GM12878 (cell line): ENCODE measurements around the gene TCF4. TPM values are rescaled to one million over a fixed set of nuclear protein-coding genes. Genes with fewer than 3 reads are reported as not detected.

Experiments
- ATAC-seq: fragments of 200-7000 bp; cut with Tn5 transposase; 3 replicates; pipeline ENCODE4 v1.9.1; 2020; ENCODE audit warnings: mild to moderate bottlenecking, moderate library complexity
- BruUV-seq: library from RNA; stranded (reverse); fragments of 400-500 nt; replicated peaks from 2 replicates; lab custom pipeline; 2021; lab: Mats Ljungman, UMichigan
- CTCF ChIA-PET: fragments of 300-600 bp; sonication (Branson Sonifier 250); formaldehyde crosslinking; extraction: SDS; loops from one replicate; lab custom pipeline; 2021; ENCODE audit warnings: inconsistent platforms; lab: Yijun Ruan, JAX
- POLR2A ChIA-PET: fragments of 350-600 bp; formaldehyde crosslinking; extraction: SDS; loops from one replicate; lab custom pipeline; 2021; ENCODE audit warnings: inconsistent platforms; lab: Charles Lee
- RAD21 ChIA-PET: fragments of 300-600 bp; sonication (Branson Sonifier 250); formaldehyde crosslinking; loops from one replicate; lab custom pipeline; 2023; ENCODE audit warnings: antibody characterized with exemption; ENCODE audit not compliant: unreplicated experiment; lab: Charles Lee
- SMC1A ChIA-PET: fragments of 300-600 bp; sonication (Branson Sonifier 250); formaldehyde crosslinking; loops from one replicate; lab custom pipeline; 2023; ENCODE audit not compliant: unreplicated experiment, uncharacterized antibody; lab: Charles Lee
- DNase-seq: peaks from one replicate; pipeline ENCODE4 v3.0.0-alpha.2; 2011; ENCODE audit warnings: low read depth, low spot score
- FAIRE-seq: peaks from 3 replicates; lab custom pipeline; 2011; peaks lifted over from hg19 to GRCh38; lab: Jason Lieb, UNC
- H2AFZ ChIP-seq: 2 replicates; pipeline ENCODE4 v1.6.0; 2011; ENCODE audit warnings: low read depth, low read length, control low read depth; ENCODE audit not compliant: control insufficient read depth
- H3K27ac ChIP-seq: 2 replicates; pipeline ENCODE4 v1.5.1; 2011; ENCODE audit warnings: control low read depth; ENCODE audit not compliant: control insufficient read depth, insufficient read depth
- H3K27me3 ChIP-seq, 2 experiments: replicated peaks in 1 of 2; 2 replicates each; pipeline versions ENCODE4 v1.6.0 to v1.6.1; 2011; ENCODE audit warnings: low read length in 1 of 2; ENCODE audit not compliant: control insufficient read depth in 2 of 2, insufficient read depth in 2 of 2
- H3K36me3 ChIP-seq, 2 experiments: 2 replicates each; pipeline ENCODE4 v1.5.1; 2011; ENCODE audit warnings: low read length in 1 of 2; ENCODE audit not compliant: control insufficient read depth in 2 of 2, insufficient read depth in 2 of 2
- H3K4me1 ChIP-seq: 2 replicates; pipeline ENCODE4 v1.6.1; 2011; ENCODE audit warnings: mild to moderate bottlenecking, low read length, moderate library complexity, mixed read lengths; ENCODE audit not compliant: control insufficient read depth, insufficient read depth
- H3K4me2 ChIP-seq: 2 replicates; pipeline ENCODE4 v1.6.0; 2011; ENCODE audit warnings: control low read depth; ENCODE audit not compliant: control insufficient read depth, insufficient read depth
- H3K4me3 ChIP-seq: fragments of 200-600 bp; sonication (generic); 2 replicates; pipeline ENCODE4 v1.5.1; 2016
- H3K79me2 ChIP-seq: 2 replicates; pipeline ENCODE4 v1.6.0; 2011; ENCODE audit warnings: low read length; ENCODE audit not compliant: control insufficient read depth, insufficient read depth
- H3K9ac ChIP-seq: 2 replicates; pipeline ENCODE4 v1.8.0; 2011; ENCODE audit warnings: low read length, control low read depth, mixed read lengths; ENCODE audit not compliant: control insufficient read depth, insufficient read depth
- H3K9me3 ChIP-seq: replicated peaks from 3 replicates; pipeline ENCODE4 v1.5.1; 2011; ENCODE audit warnings: mild to moderate bottlenecking, low read length; ENCODE audit not compliant: control insufficient read depth, insufficient read depth
- H4K20me1 ChIP-seq: 2 replicates; pipeline ENCODE4 v1.6.0; 2011; ENCODE audit not compliant: control insufficient read depth, insufficient read depth
- EED ChIP-seq: sonication (generic); IDR thresholded peaks from 2 replicates; pipeline ENCODE4 v1.6.1; 2016; ENCODE audit warnings: antibody characterized with exemption, low read depth
- IRF4 ChIP-seq: IDR thresholded peaks from 2 replicates; pipeline ENCODE4 v1.6.1; 2011; ENCODE audit warnings: low read depth, low read length
- POLR2AphosphoS2 ChIP-seq: IDR thresholded peaks from 2 replicates; pipeline ENCODE4 v1.6.1; 2011; ENCODE audit warnings: low read depth, mild to moderate bottlenecking, low read length, improper control_type of control experiment, moderate library complexity
- ZBTB33 ChIP-seq: fragments of 450-650 bp; IDR thresholded peaks from 2 replicates; pipeline ENCODE4 v1.6.1; 2017; ENCODE audit warnings: mild to moderate bottlenecking
- in situ Hi-C: fragments of 300-500 bp; cut with MboI; formaldehyde crosslinking; loops from 9 replicates; pipeline ENCODE4 v1.14.3; 2018; ENCODE audit warnings: mixed read lengths
- intact Hi-C: fragments of 100-400 bp; cut with micrococcal nuclease; formaldehyde crosslinking; loops from one replicate; pipeline ENCODE4 v1.14.2; 2022; ENCODE audit not compliant: unreplicated experiment
- polyA plus RNA-seq, 11 experiments: library from polyadenylated mRNA; depleted of rRNA in 4 of 11; unstranded in 6 of 11; stranded (reverse) in 5 of 11; fragments of >200 nt; fragmentation: Nextera tagmentation in 4 of 11; fragmentation: Illumina TruSeq in 1 of 11; extraction: Ambion mirVana in 4 of 11; extraction: Trizol in 1 of 11; gene quantifications; 1 replicate in 1 of 11; 2 replicates in 10 of 11; pipeline versions ENCODE4 v1.2.1 to v1.2.3, GENCODE V29; 2011 to 2016; ENCODE audit warnings: inconsistent platforms in 2 of 11, missing spikeins in 2 of 11, low read depth in 1 of 11
- total RNA-seq, 4 experiments: library from RNA; depleted of rRNA in 3 of 4; stranded (reverse); fragments of >200 nt in 3 of 4; fragmentation: Illumina TruSeq in 1 of 4; extraction: Trizol in 1 of 4; gene quantifications; 2 replicates each; pipeline versions ENCODE4 v1.2.1 to v1.2.3, GENCODE V29; 2013 to 2021
- TF ChIP-seq, protein P1 (sequence below): IDR thresholded peaks from 2 replicates; pipeline ENCODE4 v1.6.1; 2012; ENCODE audit warnings: low read depth, low read length, improper control_type of control experiment

TCF4 gene
- total and polyA plus RNA-seq, 10 of the 15 experiments (the other 5 are each of a cell fraction or from before 2014, with no cell fraction given): 15.2 to 94.0 (median 31.5) TPM

GRCh38 chr18:55525845-55526244, 62.1 kb downstream of the TCF4 start (continued):
- no peak for TF ChIP-seq ZBTB33
- TF ChIP-seq EED: no peak
- TF ChIP-seq, all 136 proteins: peak for 0

GRCh38 chr18:55524353-55525073, 63.5 kb downstream of the TCF4 start:
- FAIRE-seq: no peak
- no TSS peak for BruUV-seq
- Histone ChIP-seq H4K20me1 (no peaks in the 10 kb centered on the region), H2AFZ (no peak overlapping the region), H3K36me3 (no peaks in the 10 kb centered on the region), H3K4me1 (no peaks in the 10 kb centered on the region), H3K27ac (no peak overlapping the region), H3K9ac (no peak overlapping the region), H3K79me2 (no peaks in the 10 kb centered on the region), H3K4me3 (no peak overlapping the region), H3K9me3 (no peaks in the 10 kb centered on the region), H3K4me2 (no peak overlapping the region), H3K27me3 (no peaks in the 10 kb centered on the region)
- ChIA-PET CTCF (interaction anchor here (2.3 kb wide), 1 partner anchor 290 kb away, joined by 8 read pairs; no protein-coding TSS in a partner anchor), POLR2A (no interaction called here), SMC1A (no interaction called here), RAD21 (no interaction called here)
- no peak for ATAC-seq
- no peak for TF ChIP-seq POLR2AphosphoS2
- TF ChIP-seq EED: no peak
- TF ChIP-seq IRF4: no peak
- TF ChIP-seq, protein P1, sequence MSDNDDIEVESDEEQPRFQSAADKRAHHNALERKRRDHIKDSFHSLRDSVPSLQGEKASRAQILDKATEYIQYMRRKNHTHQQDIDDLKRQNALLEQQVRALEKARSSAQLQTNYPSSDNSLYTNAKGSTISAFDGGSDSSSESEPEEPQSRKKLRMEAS: no peak
- in situ Hi-C loops (no loop called here), intact Hi-C loops (no loop called here)
- DNase-seq: no peak
